NK-92 treated with Interleukin-12 subunit alpha and Interleukin-12 subunit beta, amount 100 ng/mL, for 24 hours (cell line): Measurements from ENCODE around the gene MPPED2.

ENCODE experiments used
- DNase-seq: peaks from one replicate; lab custom pipeline; 2025; lab: John Stamatoyannopoulos, UW

The MPPED2 gene

DNA sequence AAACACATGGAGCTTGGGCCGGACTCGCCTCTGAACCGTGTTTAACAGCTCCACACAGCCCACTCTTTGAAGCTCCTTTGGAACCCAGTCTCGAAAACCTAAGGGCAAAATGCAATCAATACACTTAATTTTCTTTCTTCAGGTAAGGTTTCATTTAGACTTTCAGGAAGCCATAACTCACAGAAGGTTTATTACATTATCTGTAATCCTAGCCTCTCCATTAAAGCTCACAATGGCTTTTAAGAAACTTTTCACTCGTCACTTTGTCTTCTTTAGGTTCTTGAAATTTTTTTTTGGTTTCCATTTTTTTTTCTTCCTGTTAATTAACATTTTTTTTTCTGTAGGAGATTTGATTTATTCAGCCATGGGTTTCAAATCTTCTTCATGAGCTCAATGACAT lies 171.9 kb downstream of the MPPED2 start:
- DNase-seq = no peak

DNA sequence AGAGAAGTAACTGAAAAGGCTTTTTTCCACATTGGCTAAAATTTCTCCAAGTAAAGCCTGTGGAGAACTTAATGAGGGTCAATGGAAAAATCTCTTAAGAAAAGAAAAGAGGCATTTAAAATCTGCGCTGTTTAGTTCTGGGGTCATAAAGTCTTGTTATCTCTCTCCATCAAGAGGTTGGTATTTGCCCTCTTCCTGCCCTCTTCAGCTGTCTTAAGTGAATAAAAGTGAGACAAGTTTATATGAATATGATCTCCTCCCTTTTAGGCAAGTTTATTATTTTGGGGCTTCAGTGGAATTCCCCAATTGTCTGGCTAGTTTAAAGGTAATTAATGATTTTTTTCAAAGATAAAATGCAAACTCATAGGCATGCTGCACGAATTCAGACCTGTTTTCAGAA lies 173.6 kb downstream of the MPPED2 start:
- DNase-seq = no peak

DNA sequence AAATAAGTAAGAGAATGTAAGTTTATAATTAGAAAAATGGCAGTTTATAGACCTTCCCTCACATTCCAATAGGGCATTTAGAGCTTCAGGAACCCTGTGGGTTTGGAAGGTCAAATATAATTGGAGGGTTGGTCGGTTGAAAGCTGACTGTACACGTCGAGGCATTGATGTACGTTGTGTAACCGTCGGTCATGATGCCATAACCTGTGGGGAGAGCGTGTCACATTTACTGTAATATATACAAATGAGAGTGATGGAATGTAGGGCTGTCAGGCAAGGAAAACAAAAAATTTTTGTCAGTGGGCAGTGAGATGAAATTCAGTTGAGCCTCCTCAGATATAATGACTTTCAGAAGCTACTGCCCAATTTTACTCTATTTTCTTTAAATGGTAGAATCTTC lies 174.8 kb downstream of the MPPED2 start:
- no peak for DNase-seq

DNA sequence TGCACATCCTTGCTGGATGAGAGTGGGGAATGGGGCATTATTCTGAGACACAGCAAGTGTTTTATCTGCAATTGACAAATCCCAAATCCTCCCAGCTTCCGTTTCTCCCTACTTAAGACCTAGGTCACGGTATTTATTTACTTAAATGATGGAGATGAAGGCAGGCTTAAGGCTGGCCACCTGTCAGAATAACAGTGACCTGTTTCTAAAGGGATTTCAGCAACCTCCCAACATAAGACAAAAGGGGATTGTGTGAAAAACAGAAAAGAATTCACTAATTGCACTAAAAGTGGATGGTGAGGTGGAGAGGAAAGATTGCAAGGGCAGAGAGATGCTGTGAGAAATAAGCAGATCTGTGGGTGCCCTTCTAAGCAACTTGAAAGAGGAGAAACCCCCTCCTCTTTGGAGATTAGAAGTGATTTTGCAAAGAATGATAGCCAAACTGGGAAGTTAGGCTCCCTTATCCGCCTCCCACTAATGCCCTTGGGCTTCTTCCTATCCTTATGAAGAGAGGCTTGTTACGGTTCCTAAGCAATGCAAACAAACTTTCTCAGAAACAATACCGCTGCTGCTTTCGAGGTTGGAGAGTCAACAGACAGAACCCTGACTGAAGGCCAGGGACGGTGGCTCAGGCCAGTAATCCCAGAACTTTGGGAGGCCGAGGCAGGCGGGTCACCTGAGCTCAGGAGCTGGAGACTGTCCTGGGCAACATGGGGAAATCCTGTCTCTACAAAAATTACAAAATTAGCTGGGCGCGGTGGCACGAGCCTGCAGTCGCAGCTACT lies 179.0 kb downstream of the MPPED2 start:
- no peak for DNase-seq

DNA sequence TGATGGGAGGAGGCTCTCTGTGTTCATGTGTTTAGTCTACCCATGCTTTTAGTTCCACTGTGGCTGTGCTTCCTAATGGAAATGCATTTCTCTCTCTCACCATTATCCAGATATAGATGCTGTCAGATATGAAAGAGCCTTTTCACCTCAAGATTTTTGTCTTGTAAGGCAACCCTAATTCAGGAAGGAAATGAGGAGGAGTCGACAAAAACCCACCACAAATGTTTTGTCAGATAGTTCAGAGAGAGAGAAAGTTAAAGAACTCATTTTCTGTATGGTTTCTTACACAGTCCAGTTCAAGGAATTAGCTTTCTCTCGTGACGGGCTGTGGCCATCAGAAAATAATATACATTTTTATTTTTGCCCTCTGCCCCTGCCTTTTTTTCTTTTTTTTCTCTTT lies 180.8 kb downstream of the MPPED2 start:
- no peak for DNase-seq

DNA sequence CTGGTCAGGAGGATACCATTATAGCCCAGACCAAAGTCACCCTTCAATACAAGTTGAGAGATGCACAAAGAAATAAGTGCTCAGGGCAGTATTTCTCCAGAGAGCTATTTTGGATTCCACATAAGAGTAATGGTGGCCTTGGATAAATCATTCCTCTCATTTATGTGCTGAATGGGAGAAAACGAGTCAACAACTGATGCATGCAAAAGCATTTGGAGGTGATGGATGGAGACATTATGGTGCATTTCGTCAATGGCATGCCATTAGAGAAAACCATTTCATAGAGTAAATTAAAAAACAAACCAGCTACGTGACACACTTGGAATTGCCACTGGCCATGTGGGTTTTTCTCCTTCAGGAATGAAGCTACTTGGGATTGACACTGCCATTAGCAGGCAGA lies 182.0 kb downstream of the MPPED2 start:
- DNase-seq = no peak

DNA sequence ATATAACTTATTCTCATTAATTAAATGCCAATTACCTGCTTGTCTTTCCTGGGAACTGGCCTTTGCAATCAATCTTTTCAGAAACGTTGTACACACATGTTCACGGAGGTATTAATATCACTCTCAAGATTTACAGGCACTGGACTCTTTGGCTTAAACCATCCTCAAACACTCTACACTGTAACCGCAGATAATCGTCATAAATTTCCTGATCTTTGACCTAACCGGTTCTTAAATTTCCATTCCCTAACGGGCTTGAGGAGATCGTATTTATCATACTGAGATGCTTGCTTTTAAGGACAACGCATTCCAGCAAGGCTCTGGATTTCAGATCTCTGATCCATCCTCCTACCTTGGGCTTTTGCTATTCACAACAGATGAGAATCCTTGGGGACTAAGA lies 190.4 kb downstream of the MPPED2 start:
- DNase-seq = no peak

DNA sequence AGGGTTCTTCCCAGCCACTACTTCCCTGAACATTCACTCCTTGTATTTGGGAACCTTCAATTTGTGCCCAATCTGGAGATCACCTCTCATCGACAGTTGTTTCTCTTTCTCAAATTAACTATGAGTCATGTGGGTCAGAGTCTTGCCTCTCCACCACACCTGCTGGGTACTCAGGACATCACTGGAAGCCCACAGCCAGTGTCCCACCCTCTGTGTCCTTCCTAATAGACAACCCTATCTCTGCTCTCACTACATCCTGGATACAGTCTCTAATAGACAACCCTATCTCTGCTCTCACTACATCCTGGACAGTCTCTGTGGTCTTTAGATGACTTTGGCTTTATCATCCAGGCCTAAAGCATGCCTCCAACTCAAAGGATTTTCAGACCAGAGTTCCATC lies 193.1 kb downstream of the MPPED2 start:
- DNase-seq = no peak

DNA sequence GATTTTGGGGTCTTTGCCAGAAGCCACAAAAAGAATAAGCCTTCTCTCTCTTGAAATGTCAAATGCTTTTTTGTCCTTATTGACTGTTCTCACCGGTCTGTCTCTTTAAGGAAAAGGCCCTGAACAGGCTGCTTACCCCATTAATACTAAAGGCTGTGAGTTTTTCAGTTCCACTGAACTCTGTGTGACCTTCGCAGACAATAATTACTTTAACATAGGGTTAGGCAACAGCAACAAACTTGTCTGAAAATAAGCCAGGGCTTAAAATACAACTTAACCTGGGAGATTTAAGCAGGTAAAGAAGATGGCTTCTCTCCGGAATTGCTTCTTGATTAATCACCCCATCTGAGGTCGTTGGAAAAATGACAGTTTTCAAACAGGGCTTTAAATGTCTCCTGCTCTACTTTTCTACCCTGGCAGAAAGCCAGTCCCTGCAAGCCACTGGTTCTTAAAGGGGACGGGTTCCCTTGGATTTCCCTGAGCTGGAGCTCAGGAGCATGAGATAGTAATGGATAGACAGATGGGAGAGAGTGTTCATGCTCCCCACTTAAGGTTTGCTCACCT lies 193.8 kb downstream of the MPPED2 start:
- DNase-seq = no peak

DNA sequence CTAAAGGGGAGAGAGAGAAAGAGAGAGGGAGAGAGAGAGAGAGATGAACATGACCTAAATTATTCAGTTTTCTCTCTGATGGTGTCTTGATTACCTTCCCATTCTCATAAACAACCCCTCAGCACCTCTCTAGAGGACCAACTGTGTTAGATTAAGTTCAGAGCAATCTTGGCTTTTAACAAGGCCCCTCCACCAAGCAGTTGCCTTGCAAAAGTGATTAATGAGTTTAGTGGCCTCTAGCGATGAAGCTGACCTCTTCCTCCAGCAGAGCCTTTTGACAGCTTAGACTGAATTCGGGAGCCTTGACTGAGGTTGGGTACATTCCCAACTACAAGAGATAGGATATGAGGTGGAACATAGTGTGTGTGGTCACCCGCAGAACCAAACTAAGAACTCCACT lies 197.2 kb downstream of the MPPED2 start:
- DNase-seq = no peak

DNA sequence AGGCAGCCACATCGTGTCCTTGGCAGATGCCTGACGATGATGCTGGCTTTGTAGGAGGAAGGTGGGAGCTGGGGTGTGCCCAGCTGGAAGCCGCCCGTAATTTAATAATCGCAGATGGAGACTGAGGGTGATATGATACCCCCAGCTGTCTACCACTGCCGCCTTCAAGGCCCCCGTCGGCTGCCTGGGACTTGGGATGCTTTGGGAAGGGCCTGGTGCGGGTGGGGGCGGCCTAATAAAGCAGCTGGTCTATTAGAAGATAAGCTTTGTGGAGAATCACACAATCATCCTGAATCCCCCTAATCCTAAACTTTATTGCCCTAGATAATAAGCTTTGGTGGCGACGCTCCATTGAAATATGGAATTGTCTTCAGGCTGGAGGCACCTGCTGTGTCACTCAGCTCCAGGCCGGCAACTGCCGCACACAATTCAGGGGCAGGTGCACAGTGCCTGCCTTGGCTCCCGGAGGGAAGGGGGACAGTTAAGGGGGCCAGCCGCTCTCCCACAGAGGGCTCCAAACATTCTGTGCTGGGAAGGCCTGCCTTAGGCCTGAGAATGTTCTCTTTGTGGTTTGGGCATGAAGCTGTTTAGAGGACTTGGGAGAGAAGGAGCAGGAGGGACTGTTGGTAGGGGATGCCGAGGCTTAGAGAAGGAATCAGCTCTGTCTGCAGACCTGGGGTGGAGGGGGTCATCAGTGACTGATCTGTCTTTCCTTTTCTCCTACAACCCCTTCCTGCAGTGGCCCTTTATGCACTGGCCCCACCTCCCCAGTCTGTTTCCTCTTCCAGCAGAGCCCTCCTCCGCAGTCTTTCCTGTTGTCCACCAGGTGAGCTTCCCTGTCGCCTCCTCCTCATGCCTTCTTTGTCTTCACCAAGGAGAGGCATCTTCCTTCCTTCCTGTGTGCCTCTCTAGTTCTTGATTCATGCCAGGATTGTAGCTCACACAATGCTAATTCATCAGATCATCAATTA lies 198.0 kb downstream of the MPPED2 start:
- no peak for DNase-seq

DNA sequence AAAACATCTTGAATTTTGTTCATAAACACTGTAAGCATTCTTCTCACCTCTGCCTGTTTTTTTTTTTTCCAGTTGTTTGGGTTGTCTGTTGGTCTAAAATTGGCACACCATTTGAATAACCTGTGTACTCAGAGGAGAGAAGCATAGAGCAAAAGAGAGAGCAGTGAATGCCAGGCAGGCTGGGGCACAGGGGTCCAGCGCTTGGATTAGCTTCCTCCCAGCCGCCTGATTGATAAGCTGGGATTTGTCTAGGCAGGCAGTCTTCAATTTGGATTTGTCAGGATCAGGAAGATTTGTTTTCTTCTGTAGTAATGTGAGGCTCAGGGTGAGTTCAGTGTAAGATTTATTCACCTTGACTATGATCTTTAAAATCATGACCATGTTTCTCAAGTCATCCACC lies 204.3 kb downstream of the MPPED2 start:
- DNase-seq = no peak

DNA sequence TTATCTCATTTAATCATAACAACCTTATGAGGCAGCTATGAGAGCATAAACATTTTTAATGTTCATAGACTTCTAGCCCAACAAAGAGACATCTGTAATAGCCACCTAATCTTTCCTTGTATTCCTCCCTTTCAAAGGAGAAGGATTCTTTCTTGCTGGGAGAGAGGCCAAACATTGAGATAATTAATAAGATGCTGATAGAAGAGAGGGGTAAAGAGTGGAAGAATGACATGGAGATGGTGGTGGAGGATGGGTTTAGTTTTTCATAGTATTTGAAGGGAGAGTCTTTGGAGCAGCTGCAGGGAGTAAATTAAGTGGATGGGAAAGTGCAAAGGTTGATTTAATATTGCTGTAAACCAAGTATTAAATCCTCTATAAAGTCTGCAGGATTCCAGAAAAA lies 205.3 kb downstream of the MPPED2 start:
- no peak for DNase-seq

DNA sequence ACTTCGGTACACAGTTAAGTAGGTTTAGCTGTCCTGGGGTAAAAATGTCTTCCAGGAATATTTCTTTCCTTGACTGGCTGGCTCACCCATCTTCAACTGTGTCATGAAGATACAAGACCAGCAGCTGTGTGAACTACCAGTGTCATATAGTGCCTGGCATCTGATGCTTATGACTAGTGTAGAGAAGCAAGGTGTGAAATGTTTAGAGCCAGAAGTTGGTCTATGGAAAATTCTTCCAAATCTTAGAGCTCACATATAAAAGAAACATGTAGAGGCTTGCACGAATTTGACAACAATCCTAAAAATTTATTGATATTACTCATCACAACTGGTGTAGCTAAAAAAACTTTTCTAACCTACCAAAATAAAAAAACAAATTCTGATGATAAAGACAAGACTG lies 208.8 kb downstream of the MPPED2 start:
- DNase-seq = no peak

DNA sequence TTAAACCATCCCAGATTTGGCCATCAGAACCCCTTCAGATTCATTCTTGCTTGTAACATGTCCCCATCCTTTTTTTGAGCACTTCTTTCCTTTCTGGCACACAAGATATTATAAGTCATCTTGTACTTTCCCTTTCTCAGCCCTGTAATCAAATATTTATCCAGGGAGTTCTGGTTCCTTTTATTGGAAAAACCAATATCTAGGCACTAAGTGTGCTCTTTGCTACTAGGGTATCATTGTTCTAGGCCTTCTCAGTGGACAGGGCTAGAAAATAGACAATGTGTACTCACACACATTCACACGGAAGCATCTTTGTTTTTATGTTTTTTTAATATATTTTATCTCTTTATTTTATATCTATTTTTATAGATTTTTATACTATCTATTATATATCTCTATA lies 216.0 kb downstream of the MPPED2 start:
- no peak for DNase-seq

DNA sequence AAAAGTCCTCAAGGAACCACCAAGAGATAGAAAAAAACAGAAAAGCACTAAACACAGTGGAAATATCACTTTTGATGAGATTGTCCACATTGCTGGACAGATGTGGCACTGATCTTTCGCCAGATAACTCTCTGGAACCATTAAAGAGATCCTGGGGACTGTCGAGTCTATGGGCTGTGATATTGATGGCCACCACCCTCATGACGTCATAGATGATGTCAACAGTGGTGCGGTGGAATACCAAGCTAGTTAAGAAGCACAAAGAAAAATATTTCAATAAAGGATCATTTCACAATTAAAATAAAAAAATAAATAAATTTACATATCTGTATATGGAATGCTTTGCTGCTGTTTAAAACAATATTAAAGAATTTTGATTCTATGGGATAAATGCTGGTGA lies 217.8 kb downstream of the MPPED2 start:
- DNase-seq = no peak

DNA sequence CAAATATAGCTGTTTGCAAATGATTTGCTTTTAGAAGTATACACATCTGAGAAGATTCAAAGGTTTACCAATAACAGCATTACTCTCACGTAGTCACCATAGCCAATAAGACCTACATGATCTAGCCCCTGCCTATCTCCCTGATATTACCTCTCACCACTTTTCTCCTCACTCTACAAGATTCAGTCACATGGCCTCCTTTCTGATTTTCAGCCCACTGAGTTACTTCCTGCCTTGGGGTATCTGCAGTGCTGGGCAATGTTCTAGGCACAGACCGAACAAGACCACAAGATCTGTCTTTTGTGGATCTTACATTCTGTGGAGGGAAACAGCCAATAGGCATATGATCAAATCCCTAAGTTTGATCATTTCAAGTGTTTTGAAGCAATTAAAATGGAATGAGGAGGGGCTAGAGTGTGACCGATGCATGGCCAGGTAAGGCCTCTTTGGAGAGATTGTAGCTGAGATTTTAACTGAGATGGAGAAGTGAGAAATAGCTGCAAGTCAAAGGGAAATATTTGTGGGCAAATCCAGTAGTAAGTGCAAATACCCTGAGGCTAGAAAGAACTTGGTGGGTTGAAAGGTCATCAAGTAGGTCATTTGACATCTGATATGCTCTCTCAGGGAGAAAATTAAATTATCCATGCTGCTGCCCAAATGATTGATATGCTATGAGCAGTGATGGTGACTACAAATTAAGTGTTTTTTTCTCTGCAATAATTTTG lies 220.2 kb downstream of the MPPED2 start:
- DNase-seq = no peak

DNA sequence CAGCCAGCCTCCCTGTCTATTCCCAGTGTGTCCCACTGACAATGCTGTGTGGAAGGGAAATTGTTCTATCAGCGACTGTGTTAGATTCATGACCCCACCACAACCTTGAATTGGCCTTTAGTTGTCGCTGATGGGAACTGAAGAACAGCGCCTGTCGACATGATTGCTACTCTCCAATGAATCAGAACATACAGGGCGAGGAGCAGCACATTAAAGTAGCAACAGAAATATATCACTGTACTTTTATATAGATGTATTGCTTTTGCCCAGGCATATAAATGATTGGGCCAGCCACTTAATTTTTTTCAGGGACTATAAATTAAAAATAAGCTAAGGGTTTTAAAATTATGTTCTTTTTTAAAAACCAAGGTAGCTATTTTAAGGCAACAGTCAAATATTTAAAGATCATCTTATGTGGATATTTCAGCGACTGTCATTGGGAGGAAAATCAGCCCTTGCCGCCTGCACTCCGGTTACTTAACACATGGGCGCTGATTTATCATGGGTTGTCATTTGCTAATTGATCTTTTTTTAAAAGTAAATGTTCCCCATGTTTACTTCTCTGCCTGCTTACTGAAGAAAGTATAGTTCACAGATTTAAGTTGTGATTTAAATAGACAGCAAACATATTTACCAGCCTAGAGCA lies 221.2 kb downstream of the MPPED2 start:
- no peak for DNase-seq

DNA sequence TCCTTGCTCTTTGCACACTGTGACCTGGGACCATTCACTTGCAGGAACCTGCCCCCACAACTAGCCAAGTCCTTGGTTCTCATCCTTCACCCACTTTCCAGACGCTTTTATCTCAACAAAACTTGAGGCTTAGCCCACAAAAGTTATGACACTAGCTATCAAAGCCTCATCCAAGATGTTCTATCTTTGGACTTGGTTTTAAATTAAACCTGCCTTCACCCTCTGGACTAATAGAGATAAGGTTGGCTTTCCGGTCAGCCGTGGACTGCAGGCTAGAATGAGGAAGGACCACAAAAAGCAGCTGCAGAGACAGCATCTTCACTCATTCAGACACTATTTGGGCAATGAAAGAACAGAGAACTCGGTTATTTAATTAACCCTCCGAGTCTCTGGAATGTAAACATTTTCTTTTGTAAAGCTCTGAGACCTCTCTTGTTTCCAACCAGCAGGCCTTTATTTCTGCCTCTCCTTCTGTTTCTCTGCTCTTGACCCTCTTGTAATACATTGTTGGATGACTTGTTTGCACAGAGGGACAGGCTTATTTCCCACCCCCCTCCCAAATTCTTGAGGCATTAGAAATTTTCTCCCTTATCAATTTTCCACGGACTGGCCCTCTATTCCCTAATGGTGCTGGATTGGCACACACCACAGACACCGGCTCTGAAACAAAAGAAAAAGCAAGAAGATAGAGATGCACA lies 221.9 kb downstream of the MPPED2 start:
- DNase-seq = no peak

DNA sequence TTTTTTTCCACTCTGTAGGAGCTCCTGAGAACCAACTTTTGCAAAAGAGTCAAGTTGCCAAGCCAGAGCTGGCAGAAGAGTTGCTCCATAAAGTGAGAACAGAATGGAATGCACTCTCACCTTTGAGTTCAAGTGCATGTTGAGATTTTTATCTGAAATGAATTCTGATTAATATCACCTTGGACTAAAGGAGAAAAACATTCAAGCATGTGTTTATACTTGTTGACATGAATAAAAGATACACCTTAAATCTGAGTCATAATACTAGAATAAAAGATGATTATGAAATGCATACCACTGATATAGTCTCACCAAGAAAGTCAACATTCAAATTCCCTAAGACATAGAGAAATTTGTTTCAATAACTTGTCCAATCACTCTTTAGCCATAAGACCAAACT lies 225.4 kb downstream of the MPPED2 start:
- DNase-seq = no peak
